Measurements from ENCODE around the gene FTCD.
A peak's percentile ranks its signal among the peaks of the same experiment; 100 is the strongest.
"Not testable (repeated sequence)": the region's sequence is repeated elsewhere in the genome, so short reads cannot be mapped to it uniquely, and the experiment has no call there.

The FTCD gene

DNA sequence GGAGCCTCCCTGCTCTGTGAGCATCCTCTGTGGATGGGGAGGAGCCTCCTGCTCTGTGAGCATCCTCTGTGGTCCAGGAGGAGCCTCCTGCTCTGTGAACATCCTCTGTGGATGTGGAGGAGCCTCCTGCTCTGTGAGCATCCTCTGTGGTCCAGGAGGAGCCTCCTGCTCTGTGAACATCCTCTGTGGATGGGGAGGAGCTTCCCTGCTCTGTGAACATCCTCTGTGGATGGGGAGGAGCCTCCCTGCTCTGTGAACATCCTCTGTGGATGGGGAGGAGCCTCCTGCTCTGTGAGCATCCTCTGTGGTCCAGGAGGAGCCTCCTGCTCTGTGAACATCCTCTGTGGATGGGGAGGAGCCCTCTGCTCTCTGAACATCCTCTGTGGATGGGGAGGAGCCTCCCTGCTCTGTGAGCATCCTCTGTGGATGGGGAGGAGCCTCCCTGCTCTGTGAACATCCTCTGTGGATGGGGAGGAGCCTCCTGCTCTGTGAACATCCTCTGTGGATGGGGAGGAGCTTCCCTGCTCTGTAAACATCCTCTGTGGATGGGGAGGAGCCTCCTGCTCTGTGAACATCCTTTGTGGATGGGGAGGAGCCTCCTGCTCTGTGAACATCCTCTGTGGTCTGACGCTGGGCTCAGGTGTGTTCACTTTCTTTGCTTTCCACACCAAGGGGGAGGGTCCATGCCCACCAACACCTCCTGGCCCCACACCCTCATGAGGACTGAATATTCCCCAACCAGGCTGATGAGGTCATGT, 15.2 kb upstream of the FTCD start:
- not testable (repeated sequence) for DNase-seq

DNA sequence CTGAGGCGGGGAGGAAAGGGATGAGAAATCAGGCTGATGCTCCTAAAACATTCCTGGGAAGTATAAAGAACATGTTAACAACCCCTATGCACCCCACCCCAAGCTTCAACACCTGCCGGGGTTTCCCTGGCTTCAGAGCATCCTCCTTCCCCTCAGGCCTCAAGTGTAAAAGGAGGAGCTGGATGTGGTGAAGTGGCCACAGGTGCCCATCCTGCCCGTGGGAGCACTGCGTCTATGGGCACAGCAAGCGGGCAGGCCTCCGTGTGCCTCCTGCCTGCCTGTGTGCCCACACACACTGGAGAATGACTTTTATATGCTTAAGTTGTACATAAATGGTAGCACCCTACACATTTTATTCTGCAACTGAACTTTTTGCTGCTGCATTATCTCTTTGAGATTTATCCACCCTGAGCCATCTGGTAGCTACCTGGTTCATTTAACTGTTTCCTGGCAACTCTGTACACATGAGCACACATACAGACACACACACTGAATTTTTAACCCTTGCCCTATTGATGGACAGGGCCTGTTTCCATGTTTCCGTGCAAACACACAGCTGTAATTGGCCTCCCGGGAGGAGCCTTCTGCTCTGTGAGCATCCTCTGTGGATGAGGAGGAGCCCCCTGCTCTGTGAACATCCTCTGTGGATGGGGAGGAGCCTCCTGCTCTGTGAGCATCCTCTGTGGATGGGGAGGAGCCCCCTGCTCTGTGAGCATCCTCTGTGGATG, 13.4 kb upstream of the FTCD start:
- no peak for DNase-seq

DNA sequence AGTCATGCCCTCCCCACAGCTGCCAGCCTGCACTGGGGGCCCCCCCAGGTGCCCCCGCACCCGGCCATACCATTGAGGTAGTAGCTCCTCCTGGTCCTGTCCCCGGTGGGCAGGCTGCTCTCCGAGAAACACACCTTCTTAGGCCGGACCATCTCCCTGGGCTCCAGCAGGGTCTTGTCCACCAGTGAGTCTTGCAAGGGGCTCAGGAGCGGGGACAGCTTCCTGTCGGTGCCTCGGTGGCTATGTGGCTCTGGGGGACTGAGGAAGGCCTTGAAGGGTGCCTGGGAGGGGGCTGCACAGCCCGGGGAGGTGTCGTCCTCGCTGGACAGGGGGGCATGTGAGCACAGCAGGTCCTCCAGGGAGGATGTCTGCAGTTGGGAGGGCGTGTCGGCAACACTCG, 12.9 kb upstream of the FTCD start:
- DNase-seq, result no peak

DNA sequence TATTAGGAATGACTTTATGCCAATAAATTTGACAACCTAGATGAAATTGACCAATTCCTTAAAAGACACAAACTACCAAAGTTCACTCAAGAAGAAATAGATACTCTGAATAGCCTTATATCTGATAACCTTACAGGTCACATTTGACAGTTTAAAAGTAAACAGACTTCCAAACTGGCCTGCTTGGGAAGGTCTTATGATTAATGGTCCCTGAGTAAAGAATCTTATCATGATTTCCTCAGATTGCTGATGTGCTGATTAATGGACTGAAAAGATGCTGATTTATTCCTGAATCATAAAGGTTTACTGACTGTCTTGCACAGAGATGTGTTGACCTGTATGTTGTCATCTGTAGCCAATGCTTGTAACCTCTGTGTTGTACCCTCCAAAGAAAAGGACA, 9.7 kb upstream of the FTCD start:
- DNase-seq, result no peak

DNA sequence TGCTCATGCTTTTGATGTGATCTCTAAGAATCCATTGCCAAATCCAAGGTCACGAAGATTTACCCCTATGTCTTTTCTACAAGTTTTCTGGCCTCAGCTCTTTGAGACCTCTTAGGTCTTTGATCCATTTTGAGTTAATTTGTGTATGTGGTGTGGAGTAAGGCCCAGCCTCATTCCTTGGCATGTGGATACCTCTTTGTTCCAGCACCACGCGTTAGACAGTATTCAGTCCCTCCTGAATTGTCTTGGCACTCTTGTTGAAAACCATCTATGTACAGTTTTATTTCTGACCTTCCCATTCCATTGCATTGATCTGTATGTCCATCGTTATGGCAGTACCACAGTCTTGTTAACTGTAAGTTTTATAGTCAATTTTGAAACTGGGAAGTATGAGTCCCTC, 8.0 kb upstream of the FTCD start:
- DNase-seq, result no peak

DNA sequence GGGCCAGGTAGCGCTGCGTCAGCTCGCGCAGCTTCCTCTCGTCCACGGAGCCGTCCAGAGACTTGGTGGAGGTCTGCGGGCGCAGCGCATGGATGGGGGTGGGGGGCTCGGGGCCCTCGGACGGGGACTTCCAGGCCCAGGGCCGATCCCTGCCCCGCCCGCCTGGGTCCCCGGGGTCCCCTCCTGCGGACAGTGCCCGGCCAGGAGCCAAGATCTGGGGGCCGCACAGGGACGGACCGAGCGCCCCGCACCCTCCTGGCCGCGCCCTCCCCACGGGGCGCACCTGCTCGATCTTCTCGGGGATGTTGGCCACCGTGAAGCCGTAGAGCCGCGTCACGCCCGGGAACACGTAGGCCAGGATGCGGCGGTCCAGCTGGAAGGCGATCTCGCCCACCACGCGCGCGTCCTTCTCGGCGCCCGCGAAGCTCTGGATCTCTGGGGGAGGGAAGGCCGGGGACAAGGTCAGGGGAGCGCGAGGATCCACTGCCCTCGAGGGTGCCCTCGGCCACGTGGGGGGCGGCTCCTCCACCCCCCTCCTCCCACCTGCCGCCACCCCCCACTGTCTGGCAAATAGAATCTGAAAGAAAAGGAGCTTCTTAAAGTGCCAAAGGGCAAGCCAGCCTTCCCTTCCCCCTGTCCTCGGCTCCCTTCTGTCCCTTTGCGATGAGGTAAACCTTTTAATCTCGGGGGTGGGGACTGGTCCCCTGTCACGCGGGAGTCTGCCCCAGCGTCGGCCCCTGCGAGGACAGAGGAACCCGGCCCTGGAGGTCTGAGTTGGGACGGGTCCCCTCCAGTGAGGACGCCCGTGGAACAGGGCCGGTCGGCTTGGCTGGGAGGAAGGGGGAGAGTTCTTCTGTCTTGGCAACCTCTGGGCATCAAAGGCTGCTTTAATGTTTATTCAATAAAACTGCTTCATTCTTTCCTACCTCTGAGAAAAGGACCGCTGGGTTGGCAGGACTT, 6.5 kb upstream of the FTCD start:
- DNase-seq, result no peak

DNA sequence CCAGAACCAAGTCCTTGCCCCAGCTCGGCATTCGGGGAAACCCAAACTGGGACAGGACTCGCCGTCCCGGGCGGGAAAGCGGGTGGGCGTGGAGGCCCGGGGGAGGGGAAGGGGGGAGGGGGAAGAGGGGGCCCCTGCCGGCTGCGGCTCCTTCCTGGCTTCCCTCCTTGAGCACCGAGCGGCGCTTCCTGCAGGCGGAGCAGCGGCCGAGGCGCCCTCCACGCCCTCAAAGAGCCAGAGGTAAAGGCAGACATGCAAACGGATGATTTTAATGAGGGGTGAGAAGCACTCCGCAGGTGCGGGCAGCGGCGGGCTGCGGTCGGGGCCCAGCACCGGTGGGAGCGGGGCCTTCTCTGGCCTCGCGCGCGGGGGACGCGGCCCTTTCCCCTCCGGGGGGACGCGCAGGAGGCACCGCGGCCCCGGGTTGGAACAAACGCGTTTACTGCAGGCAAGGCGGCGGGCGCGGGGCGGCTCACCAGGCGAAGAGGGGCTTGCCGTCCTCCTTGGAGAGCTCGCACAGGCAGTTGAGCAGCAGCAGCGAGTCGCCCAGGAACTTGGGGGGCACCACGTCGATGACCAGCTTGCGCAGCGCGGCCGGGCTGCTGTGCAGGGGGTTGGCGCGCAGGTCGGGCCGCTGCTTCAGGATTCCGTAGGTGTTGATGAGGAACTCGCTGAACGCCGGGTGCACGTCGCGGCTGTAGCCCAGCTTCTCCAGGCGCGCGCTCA, 5.7 kb upstream of the FTCD start:
- DNase-seq, result no peak

DNA sequence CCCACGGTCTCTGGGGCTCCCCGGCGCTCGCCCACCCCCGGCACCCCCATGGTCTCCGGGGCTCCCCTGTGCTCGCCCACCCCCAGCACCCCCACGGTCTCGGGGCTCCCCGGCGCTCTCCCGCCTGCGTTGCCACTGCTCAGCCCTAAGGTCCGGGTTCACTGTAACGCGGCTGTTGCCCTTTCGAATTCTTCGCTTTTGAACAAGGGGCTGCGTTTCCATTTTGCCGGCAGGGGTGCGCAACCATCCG, 5.2 kb upstream of the FTCD start:
- DNase-seq, result no peak

DNA sequence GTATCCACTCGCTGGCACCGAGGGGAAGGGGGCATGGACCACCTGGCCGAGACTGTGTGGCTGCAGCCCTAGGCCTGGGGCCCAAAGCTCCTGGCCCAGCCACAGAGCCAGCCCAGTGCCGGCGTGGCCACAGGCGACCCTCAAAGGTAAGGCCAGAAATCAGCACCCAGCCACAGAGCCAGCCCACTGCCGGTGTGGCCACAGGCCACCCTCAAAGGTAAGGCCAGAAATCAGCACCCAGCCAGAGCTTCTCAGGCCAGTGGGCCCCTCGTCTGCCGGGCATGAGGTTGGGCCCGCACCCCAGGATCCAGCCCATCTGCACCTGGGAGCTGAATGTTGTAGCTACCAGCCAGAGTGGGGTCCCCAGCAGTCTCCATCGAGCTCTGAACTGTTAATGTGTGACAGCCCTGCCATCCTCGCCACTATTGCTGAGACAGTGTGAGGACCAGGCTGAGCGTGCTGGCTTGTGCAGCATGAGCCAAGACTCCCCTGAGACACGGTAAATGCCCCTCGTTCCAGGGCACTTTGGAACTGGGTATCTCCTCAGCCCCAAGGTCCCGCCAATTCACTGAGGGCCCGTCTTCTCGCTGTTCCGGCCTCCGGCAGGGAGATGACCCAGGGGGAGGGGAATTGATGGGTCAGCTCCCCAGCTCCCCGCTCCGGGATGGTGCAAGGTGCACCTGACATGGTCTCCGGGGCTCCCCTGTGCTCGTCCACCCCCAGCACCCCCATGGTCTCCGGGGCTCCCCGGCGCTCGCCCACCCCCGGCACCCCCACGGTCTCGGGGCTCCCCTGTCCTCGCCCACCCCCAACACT, 4.7 kb upstream of the FTCD start:
- no peak for DNase-seq

DNA sequence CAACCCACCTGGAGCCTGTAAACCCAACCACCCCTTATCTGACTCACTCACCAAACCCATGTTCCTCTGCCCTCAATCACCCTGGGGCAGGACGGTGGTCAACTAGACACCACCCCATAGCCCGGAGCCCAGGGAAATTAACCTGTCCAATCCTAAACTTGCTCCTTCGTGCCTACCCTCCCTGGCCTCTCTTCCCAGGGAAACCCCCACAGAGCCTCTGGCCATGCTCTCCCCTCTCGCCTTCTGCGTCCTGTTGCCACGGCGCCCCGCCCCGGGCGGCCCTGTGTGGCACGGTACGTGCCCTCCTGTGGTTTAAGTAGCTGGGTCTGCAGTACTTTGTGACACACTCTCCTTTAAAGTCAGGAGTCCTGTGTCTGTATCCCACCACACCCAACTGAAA, 4.0 kb upstream of the FTCD start:
- no peak for DNase-seq

DNA sequence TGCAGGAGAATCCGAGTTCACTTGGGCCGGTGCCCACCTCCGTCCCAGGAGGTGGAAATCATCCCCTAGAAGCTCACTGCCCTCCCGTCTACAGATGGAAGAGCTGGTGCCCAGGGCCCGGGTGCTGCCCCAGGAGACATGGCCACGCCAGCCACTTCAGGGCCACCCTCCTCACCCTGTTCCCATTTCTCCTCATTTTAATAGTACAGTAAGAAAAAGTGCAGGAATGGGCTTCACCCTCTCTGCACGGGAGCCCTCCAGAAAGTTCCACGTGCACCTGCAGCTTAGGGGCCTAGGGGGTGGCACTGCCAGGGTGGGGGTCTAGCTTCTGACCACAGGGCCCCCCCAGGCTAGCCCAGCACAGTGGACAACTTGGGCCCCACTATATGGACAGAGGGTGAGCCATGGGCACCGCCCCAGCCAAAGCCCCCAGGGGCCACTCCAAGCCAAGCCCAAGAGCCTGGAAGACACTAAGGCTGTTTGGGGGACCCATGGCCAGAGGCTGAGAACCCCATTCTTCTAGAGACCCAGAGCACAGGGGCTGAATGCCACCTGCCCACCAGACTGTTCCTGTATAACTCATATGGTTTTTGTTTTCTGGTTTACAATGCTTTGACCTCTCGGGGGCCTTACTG, 3.4 kb upstream of the FTCD start:
- DNase-seq, result no peak

DNA sequence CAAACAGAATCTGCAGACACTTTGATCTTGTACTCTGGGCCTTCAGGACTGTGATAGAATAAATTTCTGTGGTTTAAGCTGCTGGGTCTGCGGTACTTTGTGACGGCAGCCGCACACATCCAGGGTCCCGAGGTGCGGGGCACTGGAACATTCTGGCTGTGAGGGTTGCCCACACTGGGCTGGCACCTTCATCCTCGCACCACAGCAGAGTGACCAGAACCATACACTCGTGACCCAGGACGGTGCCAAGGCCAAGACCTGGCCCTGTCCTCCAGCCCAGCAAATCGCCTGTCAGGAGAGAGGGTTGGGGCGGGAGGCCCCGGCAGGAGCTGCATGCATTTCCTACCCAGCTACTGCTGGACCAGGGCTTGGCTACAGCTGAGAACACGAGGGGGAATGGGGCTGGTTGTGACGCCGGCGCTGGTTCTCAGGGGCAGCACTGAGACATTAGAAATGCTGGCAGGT, 2.6 kb upstream of the FTCD start:
- no peak for DNase-seq

DNA sequence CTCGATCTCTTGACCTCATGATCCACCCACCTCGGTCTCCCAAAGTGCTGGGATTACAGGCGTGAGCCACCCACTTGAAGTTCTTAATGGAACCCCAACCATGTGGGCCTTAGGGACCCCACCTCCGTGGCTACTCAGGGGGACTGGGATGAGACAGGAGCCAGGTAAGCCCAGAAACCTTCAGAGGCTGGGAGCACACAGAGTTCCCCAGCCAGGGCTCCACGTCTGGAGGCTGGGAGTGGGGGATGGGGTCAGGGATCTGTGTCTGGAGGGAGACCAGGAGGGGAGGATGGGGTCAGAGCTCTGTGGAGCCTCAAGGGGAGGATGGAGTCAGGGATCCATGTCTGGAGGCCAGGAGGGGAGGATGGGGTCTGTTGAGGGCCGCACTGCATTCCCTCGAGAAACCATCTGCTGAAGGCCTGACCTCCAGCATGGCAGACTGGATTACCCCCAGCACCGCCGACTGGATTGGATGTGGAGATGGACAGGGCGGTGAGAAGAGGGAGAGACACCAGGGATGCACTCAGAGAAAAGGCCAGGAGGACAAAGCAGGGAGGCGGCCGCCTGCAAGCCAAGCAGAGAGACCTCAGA, 2.1 kb upstream of the FTCD start:
- DNase-seq, result no peak

DNA sequence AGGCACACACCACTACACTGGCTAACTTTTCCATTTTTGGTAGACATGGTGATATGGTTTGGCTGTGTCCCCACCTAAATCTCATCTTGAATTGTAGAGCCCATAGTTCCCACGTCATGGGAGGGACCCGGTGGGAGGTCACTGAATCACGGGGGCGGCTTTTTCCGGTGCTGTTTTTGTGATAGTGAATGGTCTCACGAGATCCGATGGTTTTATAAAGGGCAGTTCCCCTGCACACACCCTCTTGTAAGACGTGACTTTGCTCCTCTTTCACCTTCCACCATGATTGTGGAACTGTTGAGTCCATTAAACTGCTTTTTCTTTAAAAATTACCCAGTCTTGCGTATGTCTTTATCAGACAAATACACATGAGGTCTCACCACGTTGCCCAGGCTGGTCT, 1.3 kb upstream of the FTCD start:
- no peak for DNase-seq

DNA sequence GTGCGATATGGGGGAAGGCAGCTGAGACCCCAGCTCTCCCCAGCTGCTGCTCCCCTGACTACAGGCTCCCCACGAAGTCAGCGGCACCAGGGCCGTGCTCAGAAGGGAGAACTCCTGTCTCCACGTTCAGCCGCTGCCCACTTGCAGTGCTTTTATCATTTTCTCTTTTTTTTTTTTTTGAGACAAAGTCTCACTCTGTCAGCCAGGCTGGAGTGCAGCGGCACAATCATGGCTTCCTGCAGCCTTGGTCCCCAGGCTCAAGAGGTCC, 933 bp upstream of the FTCD start:
- no peak for DNase-seq

DNA sequence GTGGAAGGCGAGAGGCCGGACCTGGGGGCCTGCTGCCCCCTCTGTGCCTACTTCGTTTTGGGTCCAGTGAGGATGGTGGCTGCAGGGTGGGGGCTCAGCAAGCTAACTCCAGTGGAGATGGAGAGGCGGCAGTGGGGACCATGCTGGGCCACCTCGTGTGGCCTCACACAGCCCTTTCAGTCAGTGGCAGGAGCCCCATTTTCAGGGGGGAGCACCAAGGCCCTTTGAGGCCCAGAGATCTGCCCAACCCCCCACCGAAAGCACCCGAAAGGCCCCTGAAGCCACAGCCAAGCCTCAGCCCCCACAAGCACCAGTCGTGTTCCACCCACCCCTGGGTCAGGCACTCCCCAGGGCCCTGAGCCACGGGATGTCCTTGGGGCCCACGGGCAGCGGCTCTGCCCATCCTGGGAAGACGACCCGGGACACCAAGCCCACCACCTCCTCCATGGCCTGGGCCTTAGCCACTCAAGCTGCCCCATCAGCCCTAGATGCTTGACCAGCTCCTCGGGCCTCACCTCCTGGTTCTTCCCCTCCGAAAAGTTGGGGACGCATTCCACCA, 345 bp downstream of the FTCD start:
- DNase-seq, result no peak

DNA sequence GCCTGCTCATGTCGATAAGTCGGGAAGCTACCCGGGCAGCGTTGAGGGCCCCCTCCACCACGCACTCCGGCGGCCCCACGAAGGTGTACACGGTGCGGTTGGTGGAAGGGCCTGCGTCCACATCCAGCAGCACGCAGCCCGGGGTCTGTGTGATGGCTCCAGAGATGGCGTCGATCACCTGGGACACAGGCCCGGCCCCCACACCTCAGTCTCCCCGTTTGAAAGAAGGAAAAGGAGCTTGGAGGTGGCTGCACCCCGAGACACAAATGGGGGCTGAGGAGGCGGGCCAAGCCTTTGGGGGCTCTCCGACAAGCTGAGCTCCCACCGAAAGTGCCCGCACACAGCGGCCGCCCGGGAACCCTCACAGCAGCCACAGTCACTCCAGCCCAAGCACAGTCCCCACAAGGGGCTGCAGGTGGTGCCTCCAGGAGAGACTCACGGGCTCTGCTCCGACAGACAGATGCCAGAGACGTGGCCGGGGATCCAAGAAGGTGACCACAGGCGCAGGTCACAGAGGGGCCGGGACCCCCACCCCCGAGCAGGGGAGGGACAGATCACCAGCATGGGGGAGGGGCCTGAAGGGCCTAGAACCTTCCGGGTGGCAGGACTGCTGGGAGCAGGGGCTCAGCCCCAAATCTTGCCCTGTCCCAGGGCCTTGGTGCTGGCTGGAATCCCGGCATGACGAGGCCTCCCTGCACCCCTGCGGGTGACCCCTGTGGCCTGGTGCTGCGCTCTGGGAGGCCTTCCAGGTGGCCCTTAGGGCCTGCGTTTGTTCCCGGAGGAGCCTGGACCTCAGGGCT, 1.0 kb downstream of the FTCD start:
- DNase-seq, result no peak

DNA sequence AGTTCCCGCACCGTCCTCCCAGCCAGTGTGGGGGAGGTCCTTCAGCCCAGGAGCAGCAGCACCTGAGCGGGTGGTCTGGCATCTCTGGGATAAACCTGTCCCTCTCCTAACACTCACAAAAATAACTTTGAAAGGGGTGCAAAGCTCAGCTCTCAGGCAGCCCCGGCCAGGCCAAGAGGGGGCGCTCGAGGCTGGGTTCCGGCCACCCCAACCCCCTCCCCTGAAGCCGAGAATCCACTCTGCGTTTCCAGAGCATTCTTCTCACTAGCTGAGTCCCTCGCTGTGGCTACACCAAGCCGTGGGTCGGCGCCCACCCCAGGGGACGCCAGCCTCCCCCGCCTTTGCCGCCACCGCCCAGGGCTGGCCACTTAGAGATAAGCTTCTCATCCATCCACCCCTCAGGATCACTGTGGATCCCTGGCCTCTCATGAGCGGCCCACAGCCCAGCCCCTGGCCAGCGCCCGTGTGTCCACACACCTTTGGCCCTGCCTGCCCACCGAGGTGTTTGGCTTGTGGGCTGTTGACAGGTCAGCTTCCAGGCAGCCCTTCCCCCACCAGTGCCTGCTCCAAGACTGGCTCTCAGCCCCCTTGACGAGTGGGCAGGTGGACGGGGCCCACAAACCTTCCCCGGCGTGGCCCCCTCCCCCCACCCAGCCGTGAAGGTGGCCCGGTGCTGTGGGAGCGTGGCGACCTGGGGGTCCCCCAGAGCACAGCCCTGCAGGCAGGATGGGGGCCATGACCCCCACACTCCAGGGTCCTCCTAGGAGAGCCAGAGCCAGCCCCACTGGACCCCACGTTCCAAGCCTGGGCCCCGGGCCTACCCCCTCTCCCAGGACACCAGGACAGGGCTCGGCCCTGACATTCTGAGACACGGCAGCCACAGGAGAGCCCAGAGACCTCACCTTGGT, 1.9 kb downstream of the FTCD start:
- peak; percentile 67 for DNase-seq

DNA sequence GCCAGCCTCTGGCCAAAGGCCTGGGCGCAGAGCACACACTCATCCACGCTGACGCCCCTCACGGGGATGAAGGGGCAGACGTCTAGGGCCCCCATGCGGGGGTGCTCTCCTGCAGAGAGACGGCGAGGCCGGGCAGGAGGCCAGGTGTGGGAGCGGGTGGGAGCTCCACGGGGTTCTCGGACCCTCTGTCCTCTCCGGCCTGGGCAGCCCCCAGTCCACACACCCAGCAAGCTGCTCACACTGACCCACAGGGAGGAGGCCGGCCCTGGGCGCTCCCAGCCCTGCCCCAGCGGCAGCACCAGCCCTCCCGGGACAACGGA, 2.5 kb downstream of the FTCD start:
- no peak for DNase-seq
